Activated CD8-positive, alpha-beta T cell treated with anti-CD3 and anti-CD28 coated beads for 36 hours (primary cell): ENCODE measurements around the gene GOLGA5. TPM values are rescaled to one million over a fixed set of nuclear protein-coding genes. Genes with fewer than 3 reads are reported as not detected.
"Not testable (repeated sequence)": the region's sequence is repeated elsewhere in the genome, so short reads cannot be mapped to it uniquely, and the experiment has no call there.

ENCODE experiments used
- ATAC-seq: fragments of 200-7000 bp; cut with Tn5 transposase; one replicate; pipeline ENCODE4 v1.10.0; 2021; ENCODE audit warnings: mild to moderate bottlenecking, moderate library complexity
- CTCF ChIA-PET: fragments of 350-600 bp; sonication (Branson Sonifier 250); formaldehyde crosslinking; loops from one replicate; lab custom pipeline; 2021; ENCODE audit warnings: antibody characterized with exemption; lab: Charles Lee
- POLR2A ChIA-PET: fragments of 350-600 bp; sonication (Branson Sonifier 250); formaldehyde crosslinking; loops from one replicate; lab custom pipeline; 2021; ENCODE audit warnings: antibody characterized with exemption; lab: Charles Lee
- DNase-seq: peaks from one replicate; pipeline ENCODE4 v3.0.0-alpha.2; 2020
- H3K27ac Mint-ChIP-seq: one replicate; pipeline ENCODE4 v1.8.0; 2021; ENCODE audit warnings: mild to moderate bottlenecking, mixed read lengths
- H3K27me3 Mint-ChIP-seq: one replicate; pipeline ENCODE4 v1.8.0; 2021; ENCODE audit warnings: mixed read lengths
- H3K36me3 Mint-ChIP-seq: one replicate; pipeline ENCODE4 v1.8.0; 2021; ENCODE audit warnings: low read depth, mixed read lengths
- H3K4me1 Mint-ChIP-seq: one replicate; pipeline ENCODE4 v1.8.0; 2021; ENCODE audit warnings: low read depth, mixed read lengths
- H3K4me3 Mint-ChIP-seq: one replicate; pipeline ENCODE4 v1.8.0; 2021; ENCODE audit warnings: mild to moderate bottlenecking, moderate library complexity, mixed read lengths
- H3K9me3 Mint-ChIP-seq: one replicate; pipeline ENCODE4 v1.8.0; 2021; ENCODE audit warnings: mixed read lengths
- intact Hi-C: fragments of 100-400 bp; cut with micrococcal nuclease; formaldehyde crosslinking; loops from one replicate; pipeline ENCODE4 v1.10.0; 2022
- total RNA-seq, 2 experiments: library from RNA; stranded (reverse); gene quantifications; one replicate each; pipeline ENCODE4 v1.2.3, GENCODE V29; 2021
- TF ChIP-seq, protein P1 (sequence below): fragments of 200-600 bp; IDR thresholded peaks from one replicate; pipeline ENCODE4 v1.8.0; 2022; ENCODE audit warnings: antibody characterized with exemption, mild to moderate bottlenecking

GOLGA5 gene
- total RNA-seq, 2 experiments from 2014 or later, result 12.9 to 13.3 TPM

DNA sequence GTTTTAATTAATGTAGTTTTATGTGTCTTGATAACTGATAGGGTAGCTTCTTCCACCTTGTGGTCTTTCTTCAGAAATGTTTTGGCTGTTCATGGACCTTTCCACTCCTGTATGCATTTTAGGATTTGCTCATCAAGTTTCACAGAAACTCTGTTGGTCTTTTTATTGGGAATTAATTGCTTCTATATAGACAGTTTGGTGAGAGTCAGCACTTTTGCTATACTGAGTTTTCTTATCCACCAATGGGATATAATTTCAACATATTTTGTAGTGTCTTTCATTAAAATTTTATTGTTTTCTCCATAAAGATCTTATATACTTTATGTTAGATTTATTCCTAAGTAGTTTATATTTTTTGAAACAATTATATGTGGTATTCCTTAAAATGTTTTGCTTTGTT lies 7.8 kb downstream of the GOLGA5 start:
- no peaks in the 10 kb centered on the region for H3K27me3 Mint-ChIP-seq
- ATAC-seq (no peak), DNase-seq (no peak)
- H3K9me3 Mint-ChIP-seq, result no peaks in the 10 kb centered on the region
- intact Hi-C loops, result no loop called here
- POLR2A ChIA-PET, result interaction anchor here (1.2 kb wide), 1 partner anchor 52 kb away, joined by 3 read pairs; no protein-coding TSS in a partner anchor
- H3K4me3 Mint-ChIP-seq, result no peak overlapping the region
- H3K36me3 Mint-ChIP-seq, result peaks cover 43% of the 10 kb centered on the region
- H3K4me1 Mint-ChIP-seq, result peaks cover 59% of the 10 kb centered on the region
- H3K27ac Mint-ChIP-seq, result no peak overlapping the region
- TF ChIP-seq, protein P1, sequence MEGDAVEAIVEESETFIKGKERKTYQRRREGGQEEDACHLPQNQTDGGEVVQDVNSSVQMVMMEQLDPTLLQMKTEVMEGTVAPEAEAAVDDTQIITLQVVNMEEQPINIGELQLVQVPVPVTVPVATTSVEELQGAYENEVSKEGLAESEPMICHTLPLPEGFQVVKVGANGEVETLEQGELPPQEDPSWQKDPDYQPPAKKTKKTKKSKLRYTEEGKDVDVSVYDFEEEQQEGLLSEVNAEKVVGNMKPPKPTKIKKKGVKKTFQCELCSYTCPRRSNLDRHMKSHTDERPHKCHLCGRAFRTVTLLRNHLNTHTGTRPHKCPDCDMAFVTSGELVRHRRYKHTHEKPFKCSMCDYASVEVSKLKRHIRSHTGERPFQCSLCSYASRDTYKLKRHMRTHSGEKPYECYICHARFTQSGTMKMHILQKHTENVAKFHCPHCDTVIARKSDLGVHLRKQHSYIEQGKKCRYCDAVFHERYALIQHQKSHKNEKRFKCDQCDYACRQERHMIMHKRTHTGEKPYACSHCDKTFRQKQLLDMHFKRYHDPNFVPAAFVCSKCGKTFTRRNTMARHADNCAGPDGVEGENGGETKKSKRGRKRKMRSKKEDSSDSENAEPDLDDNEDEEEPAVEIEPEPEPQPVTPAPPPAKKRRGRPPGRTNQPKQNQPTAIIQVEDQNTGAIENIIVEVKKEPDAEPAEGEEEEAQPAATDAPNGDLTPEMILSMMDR, result no peak
- CTCF ChIA-PET, result no interaction called here

- Mint-ChIP-seq H3K36me3 (peaks cover 42% of the 10 kb centered on the region), H3K4me3 (no peak overlapping the region), H3K9me3 (no peaks in the 10 kb centered on the region), H3K27me3 (no peaks in the 10 kb centered on the region), H3K27ac (no peak overlapping the region), H3K4me1 (peaks cover 55% of the 10 kb centered on the region)
- ChIA-PET POLR2A (no interaction called here), CTCF (no interaction called here)
- TF ChIP-seq, protein P1, result no peak
- DNase-seq, result no peak
- intact Hi-C loops, result no loop called here
- no peak for ATAC-seq
These were observed 8.6 kb downstream of the GOLGA5 start for GRCh38 chr14:92802678-92803077.

DNA sequence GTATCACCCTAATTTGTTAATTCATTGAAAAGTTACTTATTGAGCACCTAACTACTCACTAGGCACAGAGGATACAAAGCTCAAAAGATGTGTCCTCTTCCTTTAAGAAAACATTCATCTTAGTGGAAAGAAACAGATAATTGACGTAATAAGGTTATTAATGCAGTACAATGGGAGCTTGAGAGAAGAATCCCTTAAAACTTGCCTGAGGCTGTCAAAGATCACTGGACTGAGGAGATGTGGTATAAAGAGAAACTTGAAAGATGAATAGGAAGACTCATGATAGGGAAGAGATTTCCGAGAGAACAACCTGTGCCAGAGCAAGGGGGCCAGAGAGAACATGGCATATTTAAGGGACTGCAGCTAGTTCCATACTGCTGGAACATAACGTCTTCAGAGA lies 19.1 kb downstream of the GOLGA5 start:
- POLR2A ChIA-PET, result interaction anchor here (0.9 kb wide), 1 partner anchor 16 kb away, joined by 3 read pairs; no protein-coding TSS in a partner anchor

DNA sequence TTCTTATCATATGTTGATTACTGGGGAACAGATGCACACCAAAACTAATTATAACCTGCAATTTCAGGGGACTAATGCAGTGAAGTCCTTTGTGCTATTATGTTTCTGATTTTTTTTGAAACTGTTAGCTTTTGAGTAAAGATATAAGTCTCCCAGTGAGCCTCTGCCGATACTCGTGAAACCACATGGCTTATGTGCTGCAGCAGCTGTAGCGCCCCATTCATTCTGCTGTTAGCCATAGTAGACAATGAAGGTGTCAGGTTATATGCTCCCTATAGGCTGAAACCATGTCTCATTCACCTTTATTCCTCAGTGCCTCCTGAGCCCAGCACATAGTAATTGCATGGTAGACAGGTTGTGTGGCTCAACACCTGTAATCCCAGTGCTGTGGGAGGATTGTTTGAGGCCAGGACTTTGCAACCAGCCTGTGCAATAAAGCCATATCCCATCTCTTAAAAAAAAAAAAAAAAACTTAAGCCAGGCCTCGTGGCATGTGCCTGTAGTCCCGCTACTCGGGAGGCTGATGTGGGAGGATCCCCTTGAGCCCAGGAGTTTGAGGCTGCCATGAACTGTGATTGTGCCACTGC lies 25.0 kb downstream of the GOLGA5 start:
- no peaks in the 10 kb centered on the region for H3K9me3 Mint-ChIP-seq
- DNase-seq (no peak), ATAC-seq (no peak)
- H3K27me3 Mint-ChIP-seq, result no peaks in the 10 kb centered on the region
- CTCF ChIA-PET, result interaction anchor here (0.7 kb wide), 1 partner anchor 19 kb away, joined by 3 read pairs; no protein-coding TSS in a partner anchor
- TF ChIP-seq, protein P1, result no peak
- H3K27ac Mint-ChIP-seq, result no peak overlapping the region
- intact Hi-C loops, result no loop called here
- no peaks in the 10 kb centered on the region for H3K4me1 Mint-ChIP-seq
- H3K4me3 Mint-ChIP-seq, result no peak overlapping the region
- POLR2A ChIA-PET, result no interaction called here
- peaks cover 22% of the 10 kb centered on the region for H3K36me3 Mint-ChIP-seq

More for the DNA sequence above, 19.1 kb downstream of the GOLGA5 start:
- no peak for ATAC-seq
- no peak for DNase-seq
- Mint-ChIP-seq H3K27ac (no peak overlapping the region), H3K4me3 (no peak overlapping the region), H3K27me3 (no peaks in the 10 kb centered on the region), H3K4me1 (no peaks in the 10 kb centered on the region), H3K9me3 (no peaks in the 10 kb centered on the region), H3K36me3 (peaks cover 17% of the 10 kb centered on the region)
- CTCF ChIA-PET, result no interaction called here
- TF ChIP-seq, protein P1, result no peak
- intact Hi-C loops, result no loop called here

- intact Hi-C loops, CTCF ChIA-PET, ATAC-seq, H3K27me3 Mint-ChIP-seq, H3K9me3 Mint-ChIP-seq, DNase-seq, POLR2A ChIA-PET, H3K4me3 Mint-ChIP-seq, H3K27ac Mint-ChIP-seq, H3K4me1 Mint-ChIP-seq: not testable (repeated sequence)
- peaks cover 27% of the 10 kb centered on the region for H3K36me3 Mint-ChIP-seq
These were observed 25.8 kb downstream of the GOLGA5 start for GRCh38 chr14:92819680-92820535.

DNA sequence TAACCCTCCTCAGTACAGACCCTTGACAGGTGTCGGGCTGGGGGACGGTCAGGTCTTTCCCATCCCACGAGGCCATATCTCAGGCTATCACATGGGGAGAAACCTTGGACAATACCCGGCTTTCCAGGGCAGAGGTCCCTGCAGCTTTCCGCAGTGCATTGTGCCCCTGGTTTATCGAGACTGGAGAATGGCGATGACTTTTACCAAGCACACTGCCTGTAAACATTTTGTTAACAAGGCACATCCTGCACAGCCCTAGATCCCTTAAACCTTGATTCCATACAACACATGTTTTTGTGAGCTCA lies 26.4 kb downstream of the GOLGA5 start:
- ATAC-seq, H3K9me3 Mint-ChIP-seq, intact Hi-C loops, H3K4me1 Mint-ChIP-seq, H3K4me3 Mint-ChIP-seq, H3K27me3 Mint-ChIP-seq, POLR2A ChIA-PET, DNase-seq, H3K27ac Mint-ChIP-seq, CTCF ChIA-PET: not testable (repeated sequence)
- peaks cover 23% of the 10 kb centered on the region for H3K36me3 Mint-ChIP-seq
